CD4-positive, CD25-positive, alpha-beta regulatory T cell (primary cell): Measurements from ENCODE around the gene SLC2A10. TPM values are rescaled to one million over a fixed set of nuclear protein-coding genes. Genes with fewer than 3 reads are reported as not detected.

Experiments
- ATAC-seq, 2 donors: fragments of 150-1000 bp; cut with Tn5 transposase; one replicate each; pipeline ENCODE4 v1.10.0; 2021; ENCODE audit warnings: low read depth in 2 of 2, moderate number of reproducible peaks in 2 of 2, moderate library complexity in 1 of 2
- DNase-seq, 3 donors: peaks; one replicate each; pipeline versions ENCODE4 v3.0.0 to v3.0.0-alpha.2; 2012 to 2022; ENCODE audit warnings: mixed read lengths in 1 of 3
- H3K27ac ChIP-seq: one replicate; pipeline ENCODE4 v1.7.0; 2013; ENCODE audit warnings: mild to moderate bottlenecking, low read length; ENCODE audit not compliant: insufficient read depth, poor library complexity, severe bottlenecking
- H3K27me3 ChIP-seq: one replicate; pipeline ENCODE4 v1.7.0; 2013; ENCODE audit warnings: low read length; ENCODE audit not compliant: control insufficient read depth, insufficient read depth
- H3K36me3 ChIP-seq: one replicate; pipeline ENCODE4 v1.7.0; 2013; ENCODE audit warnings: mild to moderate bottlenecking, low read length, moderate library complexity; ENCODE audit not compliant: control insufficient read depth, insufficient read depth
- H3K4me1 ChIP-seq: 2 replicates; pipeline ENCODE4 v1.7.0; 2013; ENCODE audit warnings: mild to moderate bottlenecking, low read length; ENCODE audit not compliant: insufficient read depth, control insufficient read depth, poor library complexity, severe bottlenecking
- H3K4me3 ChIP-seq: one replicate; pipeline ENCODE4 v1.7.0; 2013; ENCODE audit warnings: low read depth, mild to moderate bottlenecking, low read length, moderate library complexity
- H3K9me3 ChIP-seq, 2 experiments: 1 replicate in 1 of 2; 2 replicates in 1 of 2; pipeline ENCODE4 v1.7.0; 2013; ENCODE audit warnings: low read length in 2 of 2, mild to moderate bottlenecking in 1 of 2, moderate library complexity in 1 of 2; ENCODE audit not compliant: control insufficient read depth in 2 of 2
- H3K27ac Mint-ChIP-seq, 3 donors: one replicate each; pipeline ENCODE4 v1.8.0; 2020 to 2022; ENCODE audit warnings: mild to moderate bottlenecking in 3 of 3, mixed read lengths in 3 of 3, moderate library complexity in 2 of 3
- H3K27me3 Mint-ChIP-seq: one replicate; pipeline ENCODE4 v1.8.0; 2022; ENCODE audit warnings: mild to moderate bottlenecking, mixed read lengths
- H3K36me3 Mint-ChIP-seq: one replicate; pipeline ENCODE4 v1.8.0; 2020; ENCODE audit warnings: mixed read lengths
- H3K4me1 Mint-ChIP-seq, 4 donors: one replicate each; pipeline ENCODE4 v1.8.0; 2020 to 2022; ENCODE audit warnings: mixed read lengths in 4 of 4, mild to moderate bottlenecking in 1 of 4
- H3K4me3 Mint-ChIP-seq, 4 donors: one replicate each; pipeline ENCODE4 v1.8.0; 2020 to 2022; ENCODE audit warnings: mild to moderate bottlenecking in 4 of 4, mixed read lengths in 4 of 4, moderate library complexity in 3 of 4
- H3K9me3 Mint-ChIP-seq, 7 donors: one replicate each; pipeline ENCODE4 v1.8.0; 2020 to 2022; ENCODE audit warnings: mixed read lengths in 7 of 7, mild to moderate bottlenecking in 3 of 7, moderate library complexity in 2 of 7
- polyA plus RNA-seq, 4 donors: library from polyadenylated mRNA; unstranded; fragments of 300-500 nt; fragmentation: Illumina TruSeq; gene quantifications; one replicate each; pipeline ENCODE4 v1.2.3, GENCODE V29; 2021
- total RNA-seq: library from RNA; stranded (reverse); gene quantifications from one replicate; pipeline ENCODE4 v1.2.3, GENCODE V29; 2022

SLC2A10 gene
- total and polyA plus RNA-seq, 5 donors from 2014 or later, result not detected

DNA sequence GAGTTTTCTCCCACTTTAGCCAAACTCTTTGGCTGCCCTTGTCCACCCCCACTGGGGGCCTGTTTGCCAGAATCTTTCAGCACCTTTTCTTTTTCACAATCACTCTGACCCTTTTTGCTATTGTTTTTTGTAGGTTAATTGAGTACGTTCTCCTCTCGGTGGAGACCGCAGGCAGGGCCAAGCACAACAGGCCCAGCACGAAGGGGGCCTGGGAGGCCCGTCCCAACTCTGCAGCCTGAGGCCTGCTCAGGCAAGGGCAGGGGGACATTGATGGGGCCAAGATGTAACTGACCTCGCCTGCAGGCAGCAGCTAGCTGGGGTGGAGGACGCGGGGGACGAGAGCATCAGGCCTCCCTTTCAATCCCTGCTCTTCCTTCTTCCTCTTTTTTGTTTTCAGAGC is 47.7 kb downstream of the SLC2A10 start:
- H3K4me3 Mint-ChIP-seq, result peak overlapping the region in 1 of 4 donors; percentile 35
- ATAC-seq (no peak), DNase-seq (no peak)
- peaks cover 0 to 6% (median 2%) of the 10 kb centered on the region in 4 donors for H3K4me1 Mint-ChIP-seq
- Histone ChIP-seq H3K9me3 (no peaks in the 10 kb centered on the region), H3K27me3 (no peaks in the 10 kb centered on the region), H3K4me1 (no peaks in the 10 kb centered on the region), H3K4me3 (no peak overlapping the region), H3K27ac (no peak overlapping the region), H3K36me3 (no peaks in the 10 kb centered on the region)
- peaks cover 0 to 3% (median 0%) of the 10 kb centered on the region in 7 donors for H3K9me3 Mint-ChIP-seq
- no peak overlapping the region for H3K27ac Mint-ChIP-seq
- H3K27me3 Mint-ChIP-seq, result peaks cover 13% of the 10 kb centered on the region
- H3K36me3 Mint-ChIP-seq, result no peaks in the 10 kb centered on the region

DNA sequence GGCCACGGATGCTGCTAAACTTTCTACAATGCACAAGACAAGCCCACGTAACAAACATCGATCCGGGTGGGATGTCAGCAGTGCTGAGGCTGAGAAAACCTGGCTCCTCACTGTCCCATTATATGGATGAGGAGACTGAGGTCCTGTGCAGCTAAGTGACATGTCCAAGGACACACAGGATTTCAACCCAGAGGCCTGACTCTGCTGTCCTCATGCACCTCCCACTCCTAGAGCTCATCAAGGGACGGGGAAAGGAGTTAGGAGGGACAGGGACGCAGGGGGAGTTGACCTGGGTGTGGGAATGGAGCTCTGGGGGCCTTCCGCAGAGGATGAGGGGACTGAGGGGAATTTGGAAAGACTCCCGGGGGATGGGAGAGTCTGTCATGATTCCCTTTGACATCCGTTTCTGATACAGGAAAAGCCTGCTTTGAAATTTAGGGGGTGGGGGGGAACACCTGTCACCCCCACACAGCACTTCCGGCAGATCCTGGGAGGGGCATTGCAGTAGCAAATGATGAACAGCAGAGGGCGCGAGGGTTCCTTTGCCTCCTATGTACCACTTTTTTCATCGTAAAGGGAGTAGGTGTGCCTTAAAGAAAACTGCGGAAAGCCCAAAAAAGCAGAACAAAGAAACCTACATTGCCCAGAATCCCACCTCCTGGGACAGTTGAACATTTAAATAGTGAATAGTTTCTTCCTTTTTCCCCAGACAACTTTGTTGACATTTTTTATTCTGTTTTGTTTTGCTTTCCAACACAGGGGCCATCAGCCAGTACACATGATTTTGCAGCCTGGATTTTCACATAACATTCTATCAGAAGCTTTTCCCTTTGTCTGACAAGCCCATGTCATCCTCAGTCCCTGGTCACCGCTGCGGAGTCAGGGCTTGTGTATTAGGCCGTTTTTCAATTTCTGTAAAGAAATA is 48.6 kb downstream of the SLC2A10 start:
- Mint-ChIP-seq H3K9me3 (peaks cover 0 to 3% (median 0%) of the 10 kb centered on the region in 7 donors), H3K27ac (no peak overlapping the region), H3K4me3 (no peak overlapping the region), H3K36me3 (no peaks in the 10 kb centered on the region), H3K27me3 (peaks cover 14% of the 10 kb centered on the region), H3K4me1 (peaks cover 0 to 6% (median 2%) of the 10 kb centered on the region in 4 donors)
- Histone ChIP-seq H3K4me3 (no peak overlapping the region), H3K9me3 (no peaks in the 10 kb centered on the region), H3K36me3 (no peaks in the 10 kb centered on the region), H3K27me3 (no peaks in the 10 kb centered on the region), H3K4me1 (no peaks in the 10 kb centered on the region), H3K27ac (no peak overlapping the region)
- ATAC-seq (peak; percentile 47 to 56), DNase-seq (peak; percentile 22 to 73 (median 38))

GRCh38 chr20:46758929-46759669 is 49.6 kb downstream of the SLC2A10 start:
- peaks cover 0 to 3% (median 0%) of the 10 kb centered on the region in 7 donors for H3K9me3 Mint-ChIP-seq
- Histone ChIP-seq H3K27me3 (no peaks in the 10 kb centered on the region), H3K4me1 (no peaks in the 10 kb centered on the region), H3K36me3 (no peaks in the 10 kb centered on the region), H3K4me3 (no peak overlapping the region), H3K27ac (no peak overlapping the region), H3K9me3 (no peaks in the 10 kb centered on the region)
- H3K36me3 Mint-ChIP-seq, result no peaks in the 10 kb centered on the region
- H3K27me3 Mint-ChIP-seq, result peaks cover 16% of the 10 kb centered on the region
- ATAC-seq, result no peak
- no peak overlapping the region for H3K4me3 Mint-ChIP-seq
- DNase-seq, result no peak
- peaks cover 0 to 6% (median 2%) of the 10 kb centered on the region in 4 donors for H3K4me1 Mint-ChIP-seq
- no peak overlapping the region for H3K27ac Mint-ChIP-seq

GRCh38 chr20:46761566-46761965 is 52.1 kb downstream of the SLC2A10 start:
- Histone ChIP-seq H3K36me3 (no peaks in the 10 kb centered on the region), H3K9me3 (no peaks in the 10 kb centered on the region), H3K27me3 (no peaks in the 10 kb centered on the region), H3K4me1 (no peaks in the 10 kb centered on the region), H3K4me3 (no peak overlapping the region), H3K27ac (no peak overlapping the region)
- Mint-ChIP-seq H3K9me3 (peaks cover 0 to 3% (median 0%) of the 10 kb centered on the region in 7 donors), H3K4me1 (peaks cover 0 to 6% (median 4%) of the 10 kb centered on the region in 4 donors), H3K4me3 (no peak overlapping the region), H3K27ac (no peak overlapping the region), H3K27me3 (peaks cover 21% of the 10 kb centered on the region), H3K36me3 (no peaks in the 10 kb centered on the region)
- no peak for ATAC-seq
- no peak for DNase-seq

DNA sequence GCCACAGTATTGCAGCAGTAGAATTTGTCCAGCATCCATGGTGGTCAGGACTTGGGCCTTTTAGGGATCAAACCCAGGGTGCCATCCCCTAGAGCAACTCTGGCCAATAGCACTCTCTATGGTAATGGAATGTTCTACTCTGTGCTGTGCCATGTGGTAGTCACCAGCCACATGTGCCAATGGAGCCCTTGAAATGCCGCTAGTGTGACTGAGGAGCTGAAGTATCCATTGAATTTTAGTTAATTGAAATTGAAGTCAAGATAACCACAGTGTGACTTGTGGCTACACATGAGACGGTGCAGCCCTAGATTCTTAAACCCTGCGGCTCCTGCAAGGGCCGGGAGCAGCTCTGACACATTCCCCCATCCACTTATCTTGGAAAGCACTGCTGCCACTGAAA is 54.6 kb downstream of the SLC2A10 start:
- Histone ChIP-seq H3K36me3 (no peaks in the 10 kb centered on the region), H3K27me3 (no peaks in the 10 kb centered on the region), H3K4me3 (no peak overlapping the region), H3K4me1 (no peaks in the 10 kb centered on the region), H3K9me3 (no peaks in the 10 kb centered on the region), H3K27ac (no peak overlapping the region)
- Mint-ChIP-seq H3K36me3 (no peaks in the 10 kb centered on the region), H3K4me3 (no peak overlapping the region), H3K27ac (no peak overlapping the region), H3K9me3 (peaks cover 0 to 1% (median 0%) of the 10 kb centered on the region in 7 donors), H3K27me3 (peaks cover 27% of the 10 kb centered on the region), H3K4me1 (peaks cover 0 to 4% (median 0%) of the 10 kb centered on the region in 4 donors)
- ATAC-seq (no peak), DNase-seq (no peak)

DNA sequence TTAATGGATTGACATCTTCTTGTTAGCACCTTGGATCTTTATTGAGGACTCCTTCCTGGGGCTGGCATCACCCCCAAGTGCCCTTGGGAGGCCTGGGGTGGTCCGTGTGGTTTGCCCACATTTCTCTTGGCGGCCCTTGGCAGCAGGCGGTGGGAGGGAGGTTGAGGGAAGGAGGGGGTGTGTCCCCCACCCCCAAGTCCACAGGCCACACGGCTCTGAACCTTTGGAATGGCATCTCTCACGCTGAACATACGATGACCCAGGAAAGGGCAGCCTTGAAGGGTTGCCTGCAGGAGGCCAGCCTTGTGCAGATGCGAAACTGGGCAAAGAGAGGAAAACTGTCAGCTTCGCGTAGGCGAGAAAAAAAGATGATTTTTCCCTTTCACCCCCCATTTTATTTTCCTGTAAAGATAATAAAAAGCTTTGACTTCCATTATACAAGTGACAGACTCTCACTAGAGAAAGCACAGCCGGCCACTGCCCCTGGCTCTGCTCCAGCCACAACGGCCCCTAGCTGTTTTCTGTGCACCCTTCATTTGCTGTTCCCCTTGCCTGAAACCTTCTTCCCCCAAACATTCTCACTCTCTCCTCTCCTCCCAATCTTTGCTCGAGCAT is 56.2 kb downstream of the SLC2A10 start:
- no peak overlapping the region for H3K27ac Mint-ChIP-seq
- H3K27me3 ChIP-seq, result no peaks in the 10 kb centered on the region
- no peaks in the 10 kb centered on the region for H3K9me3 Mint-ChIP-seq
- peaks cover 22% of the 10 kb centered on the region for H3K27me3 Mint-ChIP-seq
- H3K4me1 ChIP-seq, result no peaks in the 10 kb centered on the region
- no peaks in the 10 kb centered on the region for H3K36me3 Mint-ChIP-seq
- H3K4me3 ChIP-seq, result no peak overlapping the region
- ATAC-seq, result no peak
- no peak overlapping the region for H3K27ac ChIP-seq
- DNase-seq, result no peak
- H3K9me3 ChIP-seq, result no peaks in the 10 kb centered on the region
- peaks cover 0 to 4% (median 0%) of the 10 kb centered on the region in 4 donors for H3K4me1 Mint-ChIP-seq
- H3K36me3 ChIP-seq, result no peaks in the 10 kb centered on the region
- no peak overlapping the region for H3K4me3 Mint-ChIP-seq

DNA sequence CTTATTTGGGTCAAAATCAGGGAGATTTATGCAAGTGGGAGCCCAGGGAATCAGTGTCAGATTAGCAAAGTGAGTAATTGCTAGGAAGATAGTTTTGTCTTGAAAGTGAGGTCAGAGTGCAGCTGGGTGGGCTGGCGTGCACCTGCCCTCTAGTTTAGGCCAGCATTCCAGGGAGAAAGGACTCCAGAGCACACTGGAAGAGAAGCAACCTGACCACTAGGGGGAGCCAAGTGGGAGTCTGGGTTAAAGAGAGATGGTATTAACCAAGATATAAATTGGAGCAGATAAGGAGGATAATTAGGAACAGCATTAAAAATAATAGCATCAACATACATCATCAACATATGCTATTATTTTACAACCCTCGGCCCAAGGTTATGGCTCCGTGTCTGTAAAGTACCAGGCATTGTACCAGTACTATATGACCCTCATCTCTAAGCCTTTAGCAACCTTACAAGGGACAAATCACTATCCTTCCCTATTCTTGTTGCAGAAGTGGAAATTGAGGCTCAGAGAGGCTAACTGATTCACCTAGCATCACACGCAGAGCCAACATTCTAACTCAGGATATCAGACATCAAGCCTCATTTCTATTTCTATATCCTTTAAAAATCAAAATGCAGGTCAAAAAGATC is 57.8 kb downstream of the SLC2A10 start:
- H3K9me3 Mint-ChIP-seq, result no peaks in the 10 kb centered on the region
- no peaks in the 10 kb centered on the region for H3K36me3 Mint-ChIP-seq
- no peak overlapping the region for H3K27ac ChIP-seq
- no peak overlapping the region for H3K4me3 ChIP-seq
- no peak overlapping the region for H3K4me3 Mint-ChIP-seq
- ATAC-seq (no peak), DNase-seq (peak in 1 of 3 donors; percentile 39)
- H3K4me1 Mint-ChIP-seq, result peaks cover 0 to 4% (median 0%) of the 10 kb centered on the region in 4 donors
- no peaks in the 10 kb centered on the region for H3K27me3 ChIP-seq
- H3K36me3 ChIP-seq, result no peaks in the 10 kb centered on the region
- H3K9me3 ChIP-seq, result no peaks in the 10 kb centered on the region
- H3K27ac Mint-ChIP-seq, result peak overlapping the region in 1 of 3 donors; percentile 28
- H3K27me3 Mint-ChIP-seq, result peaks cover 21% of the 10 kb centered on the region
- no peaks in the 10 kb centered on the region for H3K4me1 ChIP-seq
